Transverse colon (tissue), 4 donors: ENCODE data around the gene STMN1. TPM values are rescaled to one million over a fixed set of nuclear protein-coding genes. Genes with fewer than 3 reads are reported as not detected.

Experiments
- DNase-seq: peaks from one replicate; pipeline ENCODE4 v3.0.0-alpha.2; 2019
- H3K27ac ChIP-seq, 4 donors: fragments of 200-600 bp; sonication (generic); 2 replicates each; pipeline ENCODE4 v1.5.1; 2016 to 2018; ENCODE audit warnings: inconsistent platforms in 4 of 4
- H3K27me3 ChIP-seq: fragments of 200-600 bp; sonication (generic); 2 replicates; pipeline ENCODE4 v1.5.1; 2017; ENCODE audit warnings: inconsistent platforms
- H3K36me3 ChIP-seq, 4 donors: fragments of 200-600 bp; sonication (generic); 2 replicates each; pipeline ENCODE4 v1.5.1; 2017 to 2019; ENCODE audit warnings: inconsistent platforms in 4 of 4
- H3K4me1 ChIP-seq, 4 donors: fragments of 200-600 bp; sonication (generic); 2 replicates each; pipeline ENCODE4 v1.5.1; 2017 to 2020; ENCODE audit warnings: inconsistent platforms in 4 of 4
- H3K4me3 ChIP-seq, 4 donors: fragments of 200-600 bp; sonication (generic); 1 replicate in 1 of 4; 2 replicates in 3 of 4; pipeline versions ENCODE4 v1.5.1 to v1.6.1; 2017 to 2019; ENCODE audit warnings: inconsistent platforms in 4 of 4
- H3K9me3 ChIP-seq, 2 donors: fragments of 200-600 bp; sonication (generic); 2 replicates each; pipeline ENCODE4 v1.5.1; 2017 to 2019; ENCODE audit warnings: inconsistent platforms in 2 of 2
- CTCF ChIP-seq, 5 experiments: fragments of 200-600 bp in 3 of 5; fragments of 450-650 bp in 2 of 5; sonication (generic) in 3 of 5; IDR thresholded peaks; 1 replicate in 2 of 5; 2 replicates in 3 of 5; pipeline ENCODE4 v1.5.1; 2016 to 2017; ENCODE audit warnings: antibody characterized with exemption in 5 of 5, inconsistent platforms in 3 of 5, mild to moderate bottlenecking in 2 of 5, moderate library complexity in 1 of 5
- EP300 ChIP-seq: sonication (generic); formaldehyde crosslinking; IDR thresholded peaks from one replicate; pipeline ENCODE4 v1.6.1; 2017; ENCODE audit warnings: antibody characterized with exemption, low read depth
- POLR2A ChIP-seq: fragments of 450-650 bp; IDR thresholded peaks from one replicate; pipeline ENCODE4 v1.6.1; 2016; ENCODE audit warnings: antibody characterized with exemption, mild to moderate bottlenecking, moderate library complexity
- POLR2AphosphoS5 ChIP-seq, 3 donors: sonication (generic); formaldehyde crosslinking; IDR thresholded peaks; one replicate each; pipeline ENCODE4 v1.6.1; 2016; ENCODE audit warnings: antibody characterized with exemption in 3 of 3
- WGBS, 2 donors: methylation state at CpG; one replicate each; pipeline ENCODE4 v1.1.5; 2018; ENCODE audit warnings: low coverage in 1 of 2; 5-methylcytosine and 5-hydroxymethylcytosine counted together
- in situ Hi-C, 4 donors: fragments of 200-750 bp; cut with MboI; loops; one replicate each; pipeline versions ENCODE4 v1.15.0 to v1.15.1; 2017; ENCODE audit warnings: low sequenced_read_pairs in 3 of 4, low pct_ligation_motif_present in 1 of 4, low pct_unique_long_range_greater_than_20kb in 1 of 4
- intact Hi-C: fragments of 100-400 bp; cut with DNase I; formaldehyde crosslinking; loops from one replicate; pipeline ENCODE4 v1.15.1; 2023; ENCODE audit warnings: low total_unique reads
- total RNA-seq, 4 donors: library from RNA; depleted of rRNA; stranded (reverse); fragments of >200 nt; gene quantifications; one replicate each; pipeline ENCODE4 v1.1.0, GENCODE V29; 2016

Gene STMN1
- total RNA-seq, 4 donors from 2014 or later: 6.4 to 24.3 (median 16.5) TPM

GRCh38 chr1:25916460-25916859 is 10.2 kb upstream of the STMN1 start:
- Histone ChIP-seq H3K27me3 (no peaks in the 10 kb centered on the region), H3K4me3 (no peak overlapping the region), H3K4me1 (peaks cover 0 to 4% (median 0%) of the 10 kb centered on the region in 4 donors), H3K9me3 (no peaks in the 10 kb centered on the region), H3K36me3 (no peaks in the 10 kb centered on the region), H3K27ac (no peak overlapping the region)
- 100% methylated on average over 2 of the region's 2 CpGs; no CpG with 5 or more reads in 1 of the 2 donors for WGBS, 2 donors
- no peak for DNase-seq
- intact Hi-C loops: loop anchor here (5.0 kb wide), 1 partner anchor 76 kb away; no protein-coding TSS in a partner anchor
- no peak for TF ChIP-seq EP300
- in situ Hi-C loops: no loop called here

- in situ Hi-C loops: no loop called here
- intact Hi-C loops: no loop called here
Observed at GRCh38 chr1:25914074-25914995, 8.1 kb upstream of the STMN1 start.

GRCh38 chr1:25913206-25913605 is 7.0 kb upstream of the STMN1 start:
- in situ Hi-C loops: no loop called here
- intact Hi-C loops: no loop called here
- no peaks in the 10 kb centered on the region for H3K9me3 ChIP-seq
- H3K4me1 ChIP-seq: peaks cover 0 to 4% (median 0%) of the 10 kb centered on the region in 4 donors
- DNase-seq: no peak
- no peak overlapping the region for H3K27ac ChIP-seq
- no peaks in the 10 kb centered on the region for H3K27me3 ChIP-seq
- no peak overlapping the region for H3K4me3 ChIP-seq
- TF ChIP-seq POLR2AphosphoS5 (IDR thresholded peaks at IDR 0.05): no peak
- no peak for TF ChIP-seq POLR2A
- TF ChIP-seq EP300: no peak
- no peak for TF ChIP-seq CTCF (IDR thresholded peaks at IDR 0.05)
- no peaks in the 10 kb centered on the region for H3K36me3 ChIP-seq

More at GRCh38 chr1:25914074-25914995, 8.1 kb upstream of the STMN1 start:
- Histone ChIP-seq H3K4me3 (no peak overlapping the region), H3K36me3 (no peaks in the 10 kb centered on the region), H3K27me3 (no peaks in the 10 kb centered on the region), H3K4me1 (peaks cover 0 to 4% (median 0%) of the 10 kb centered on the region in 4 donors), H3K27ac (no peak overlapping the region), H3K9me3 (no peaks in the 10 kb centered on the region)
- TF ChIP-seq POLR2A (no peak), POLR2AphosphoS5 (IDR thresholded peaks at IDR 0.05) (no peak), EP300 (no peak), CTCF (IDR thresholded peaks at IDR 0.05) (no peak)
- no peak for DNase-seq
- 81 to 86% methylated on average over 2 to 3 of the region's 3 CpGs for WGBS, 2 donors

- no peak overlapping the region for H3K4me3 ChIP-seq
- in situ Hi-C loops (no loop called here), intact Hi-C loops (no loop called here)
- no peaks in the 10 kb centered on the region for H3K36me3 ChIP-seq
- no peaks in the 10 kb centered on the region for H3K4me1 ChIP-seq
- no peaks in the 10 kb centered on the region for H3K27me3 ChIP-seq
- 66 to 85% methylated on average over 4 to 5 of the region's 5 CpGs for WGBS, 2 donors
- H3K27ac ChIP-seq: no peak overlapping the region
- no peaks in the 10 kb centered on the region for H3K9me3 ChIP-seq
- no peak for TF ChIP-seq CTCF (IDR thresholded peaks at IDR 0.05)
- no peak for TF ChIP-seq POLR2A
- TF ChIP-seq POLR2AphosphoS5 (IDR thresholded peaks at IDR 0.05): no peak
- TF ChIP-seq EP300: no peak
- no peak for DNase-seq
Observed at GRCh38 chr1:25912076-25912831, 6.0 kb upstream of the STMN1 start.
